Loucy (cell line): ENCODE data around the gene IRF7.

Experiments used
- EZH2phosphoT487 ChIP-seq: fragments of 200-600 bp; IDR thresholded peaks from 2 replicates; pipeline ENCODE4 v1.6.1; 2018; ENCODE audit warnings: antibody characterized with exemption, mild to moderate bottlenecking, moderate library complexity, borderline replicate concordance
- TF ChIP-seq, protein P1 (sequence below): fragments of 200-600 bp; sonication (generic); conservative IDR thresholded peaks from 2 replicates; pipeline ENCODE4 v1.5.1; 2014; ENCODE audit warnings: mild to moderate bottlenecking, antibody characterized with exemption, low read length

DNA sequence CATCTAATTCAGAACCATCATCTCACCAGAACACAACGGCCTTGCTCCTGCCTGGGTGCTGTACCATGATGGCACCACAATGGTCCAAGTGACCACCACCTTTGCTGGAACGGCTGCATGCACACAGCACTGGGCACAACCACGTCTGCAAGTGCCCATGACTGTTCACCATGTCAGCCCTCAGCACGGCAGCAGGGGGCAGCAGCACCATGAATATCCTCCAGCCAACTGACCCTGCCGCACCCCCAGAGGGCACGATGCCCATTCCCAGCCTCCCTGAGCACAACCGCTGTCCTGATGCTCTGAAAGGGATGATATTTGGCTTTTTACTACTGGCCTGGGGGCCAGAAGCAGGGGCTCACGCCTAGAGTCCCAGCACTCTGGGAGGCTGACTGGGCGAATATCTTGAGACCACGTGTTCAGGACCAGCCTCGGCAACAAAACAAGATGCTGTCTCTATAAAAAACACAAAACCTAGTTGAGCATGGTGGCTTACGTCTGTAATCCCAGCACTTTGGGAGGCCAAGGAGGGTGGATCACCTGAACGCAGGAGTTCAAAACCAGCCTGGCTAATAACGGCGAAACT lies 47.0 kb upstream of the IRF7 start:
- TF ChIP-seq, protein P1, sequence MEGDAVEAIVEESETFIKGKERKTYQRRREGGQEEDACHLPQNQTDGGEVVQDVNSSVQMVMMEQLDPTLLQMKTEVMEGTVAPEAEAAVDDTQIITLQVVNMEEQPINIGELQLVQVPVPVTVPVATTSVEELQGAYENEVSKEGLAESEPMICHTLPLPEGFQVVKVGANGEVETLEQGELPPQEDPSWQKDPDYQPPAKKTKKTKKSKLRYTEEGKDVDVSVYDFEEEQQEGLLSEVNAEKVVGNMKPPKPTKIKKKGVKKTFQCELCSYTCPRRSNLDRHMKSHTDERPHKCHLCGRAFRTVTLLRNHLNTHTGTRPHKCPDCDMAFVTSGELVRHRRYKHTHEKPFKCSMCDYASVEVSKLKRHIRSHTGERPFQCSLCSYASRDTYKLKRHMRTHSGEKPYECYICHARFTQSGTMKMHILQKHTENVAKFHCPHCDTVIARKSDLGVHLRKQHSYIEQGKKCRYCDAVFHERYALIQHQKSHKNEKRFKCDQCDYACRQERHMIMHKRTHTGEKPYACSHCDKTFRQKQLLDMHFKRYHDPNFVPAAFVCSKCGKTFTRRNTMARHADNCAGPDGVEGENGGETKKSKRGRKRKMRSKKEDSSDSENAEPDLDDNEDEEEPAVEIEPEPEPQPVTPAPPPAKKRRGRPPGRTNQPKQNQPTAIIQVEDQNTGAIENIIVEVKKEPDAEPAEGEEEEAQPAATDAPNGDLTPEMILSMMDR: peak; percentile 86
- TF ChIP-seq EZH2phosphoT487: no peak
